SK-N-SH (cell line): ENCODE data around the gene TMPRSS5. TPM values are rescaled to one million over a fixed set of nuclear protein-coding genes. Genes with fewer than 3 reads are reported as not detected.

Experiments used
- CTCF ChIA-PET: fragments of 300-600, 350-600 bp; formaldehyde crosslinking; extraction: SDS; loops from one replicate; lab custom pipeline; 2021; lab: Yijun Ruan, JAX
- POLR2A ChIA-PET: fragments of 350-600 bp; sonication (Branson Sonifier 250); formaldehyde crosslinking; extraction: SDS; loops from one replicate; lab custom pipeline; 2020; ENCODE audit warnings: antibody characterized with exemption, inconsistent platforms; lab: Yijun Ruan, JAX
- DNase-seq: peaks from one replicate; pipeline ENCODE4 v3.0.0; 2012
- H2AFZ ChIP-seq: fragments of 200-600 bp; sonication (generic); 2 replicates; pipeline ENCODE4 v1.8.1; 2016; ENCODE audit warnings: antibody characterized with exemption, mild to moderate bottlenecking, low read depth
- H3F3A ChIP-seq: fragments of 200-600 bp; sonication (generic); replicated peaks from 2 replicates; pipeline ENCODE3; 2016; ENCODE audit warnings: antibody characterized with exemption, mild to moderate bottlenecking; ENCODE audit not compliant: insufficient read depth
- H3K27ac ChIP-seq, 2 experiments: fragments of 200-500 bp in 1 of 2; fragments of 200-600 bp in 1 of 2; sonication (Bioruptor generic) in 1 of 2; sonication (generic), shearing (Covaris generic) in 1 of 2; 2 replicates each; pipeline versions ENCODE4 v1.5.1 to v1.6.1; 2014 to 2016; ENCODE audit warnings: low read depth in 2 of 2, inconsistent platforms in 1 of 2, low read length in 1 of 2, mild to moderate bottlenecking in 1 of 2, mixed read lengths in 1 of 2
- H3K27me3 ChIP-seq: fragments of 200-600 bp; sonication (generic), shearing (Covaris generic); 2 replicates; pipeline ENCODE4 v1.6.1; 2016; ENCODE audit warnings: mixed run types; ENCODE audit not compliant: insufficient read depth
- H3K36me3 ChIP-seq, 2 experiments: fragments of 200-500 bp in 1 of 2; fragments of 200-600 bp in 1 of 2; sonication (Bioruptor generic) in 1 of 2; sonication (generic) in 1 of 2; replicated peaks in 1 of 2; 2 replicates each; pipeline versions ENCODE3 to v1.5.1; 2014 to 2016; ENCODE audit warnings: low read length in 1 of 2, mild to moderate bottlenecking in 1 of 2; ENCODE audit not compliant: insufficient read depth in 2 of 2, control insufficient read depth in 1 of 2
- H3K4me1 ChIP-seq, 2 experiments: fragments of 200-500 bp in 1 of 2; fragments of 200-600 bp in 1 of 2; sonication (Bioruptor generic) in 1 of 2; sonication (generic), shearing (Covaris generic) in 1 of 2; 2 replicates each; pipeline versions ENCODE4 v1.5.1 to v1.6.1; 2014 to 2016; ENCODE audit warnings: low read depth in 1 of 2, low read length in 1 of 2, mixed run types in 1 of 2; ENCODE audit not compliant: insufficient read depth in 2 of 2, control insufficient read depth in 1 of 2
- H3K4me2 ChIP-seq: fragments of 200-600 bp; sonication (generic), shearing (Covaris generic); 2 replicates; pipeline ENCODE4 v1.6.1; 2017; ENCODE audit warnings: mixed run types
- H3K4me3 ChIP-seq, 2 experiments: fragments of 200-500 bp in 1 of 2; fragments of 200-600 bp in 1 of 2; sonication (Bioruptor generic) in 1 of 2; sonication (generic), shearing (Covaris generic) in 1 of 2; 2 replicates each; pipeline versions ENCODE4 v1.5.1 to v1.8.1; 2014 to 2016; ENCODE audit warnings: low read depth in 2 of 2, inconsistent platforms in 1 of 2, low read length in 1 of 2, mild to moderate bottlenecking in 1 of 2, mixed read lengths in 1 of 2, moderate library complexity in 1 of 2
- H3K79me2 ChIP-seq: fragments of 200-600 bp; sonication (generic); 2 replicates; pipeline ENCODE4 v1.8.1; 2017; ENCODE audit warnings: mild to moderate bottlenecking; ENCODE audit not compliant: insufficient read depth
- H3K9ac ChIP-seq: fragments of 200-600 bp; sonication (generic); 2 replicates; pipeline ENCODE4 v1.6.1; 2017; ENCODE audit warnings: mixed run types
- H3K9me2 ChIP-seq: fragments of 200-600 bp; sonication (generic); 2 replicates; pipeline ENCODE4 v1.6.1; 2017; ENCODE audit warnings: mixed run types
- H3K9me3 ChIP-seq: fragments of 200-600 bp; sonication (generic); 2 replicates; pipeline ENCODE4 v1.6.1; 2017; ENCODE audit warnings: mixed run types, mild to moderate bottlenecking, moderate library complexity
- H4K20me1 ChIP-seq: fragments of 200-600 bp; sonication (generic); 2 replicates; pipeline ENCODE4 v1.6.1; 2017; ENCODE audit warnings: mild to moderate bottlenecking, mixed run types; ENCODE audit not compliant: insufficient read depth
- ELF1 ChIP-seq: IDR thresholded peaks from 2 replicates; pipeline ENCODE4 v1.4.0; 2012
- FOSL2 ChIP-seq: IDR thresholded peaks from 2 replicates; pipeline ENCODE4 v1.4.0; 2012; ENCODE audit warnings: low read depth, mild to moderate bottlenecking, moderate library complexity, borderline replicate concordance
- FOXJ3 ChIP-seq: sonication (generic); formaldehyde crosslinking; IDR thresholded peaks from 2 replicates; pipeline ENCODE4 v1.5.1; 2020; ENCODE audit warnings: mild to moderate bottlenecking, missing genetic modification reagents
- FOXM1 ChIP-seq: IDR thresholded peaks from 2 replicates; pipeline ENCODE4 v1.4.0; 2012; ENCODE audit warnings: low read depth, mild to moderate bottlenecking
- JUND ChIP-seq: IDR thresholded peaks from 2 replicates; pipeline ENCODE4 v1.4.0; 2012
- MXI1 ChIP-seq: IDR thresholded peaks from 2 replicates; pipeline ENCODE4 v1.6.1; 2012; ENCODE audit warnings: mild to moderate bottlenecking, low read depth, low read length, improper control_type of control experiment
- NFIC ChIP-seq: IDR thresholded peaks from 2 replicates; pipeline ENCODE4 v1.4.0; 2012; ENCODE audit warnings: borderline replicate concordance
- NRF1 ChIP-seq: IDR thresholded peaks from 2 replicates; pipeline ENCODE4 v1.6.1; 2012; ENCODE audit warnings: low read depth, mild to moderate bottlenecking, low read length
- POLR2AphosphoS5 ChIP-seq: IDR thresholded peaks from 2 replicates; pipeline ENCODE4 v1.6.1; 2012; ENCODE audit warnings: low read depth, low read length
- RCOR1 ChIP-seq: fragments of 150-350 bp; IDR thresholded peaks from 2 replicates; pipeline ENCODE4 v1.6.1; 2017; ENCODE audit warnings: antibody characterized with exemption, low read length
- TAF1 ChIP-seq: IDR thresholded peaks from 2 replicates; pipeline ENCODE4 v1.6.1; 2012; ENCODE audit warnings: low read depth, mild to moderate bottlenecking, low read length, moderate library complexity, borderline replicate concordance
- TEAD4 ChIP-seq: IDR thresholded peaks from 2 replicates; pipeline ENCODE4 v1.4.0; 2012; ENCODE audit warnings: mild to moderate bottlenecking, borderline replicate concordance; ENCODE audit not compliant: insufficient read depth
- YY1 ChIP-seq: IDR thresholded peaks from 2 replicates; pipeline ENCODE4 v1.4.0; 2012; ENCODE audit warnings: low read depth, mild to moderate bottlenecking
- WGBS: methylation state at CpG from one replicate; pipeline ENCODE4 v1.1.6; 2017; ENCODE audit warnings: low lambda C conversion rate; 5-methylcytosine and 5-hydroxymethylcytosine counted together
- polyA plus RNA-seq, 3 experiments: library from polyadenylated mRNA; depleted of rRNA; stranded (reverse); fragments of >200 nt; gene quantifications; 2 replicates each; pipeline ENCODE4 v1.2.3, GENCODE V29; 2012
- TF ChIP-seq, protein P1 (sequence below): IDR thresholded peaks from 2 replicates; pipeline ENCODE4; 2012
- TF ChIP-seq, protein P2 (sequence below): IDR thresholded peaks from 2 replicates; pipeline ENCODE4 v1.4.0; 2012; ENCODE audit warnings: low read depth, borderline replicate concordance
- TF ChIP-seq, protein P3 (sequence below): IDR thresholded peaks from 2 replicates; pipeline ENCODE4 v1.6.1; 2012; ENCODE audit warnings: mild to moderate bottlenecking, low read depth, low read length, moderate library complexity
- TF ChIP-seq, protein P4 (sequence below): IDR thresholded peaks from 2 replicates; pipeline ENCODE4 v1.4.0; 2012; ENCODE audit warnings: low read depth, borderline replicate concordance

The TMPRSS5 gene
- polyA plus RNA-seq, 1 of the 3 experiments (the other 2 are of a cell fraction) = 0.28 TPM

DNA sequence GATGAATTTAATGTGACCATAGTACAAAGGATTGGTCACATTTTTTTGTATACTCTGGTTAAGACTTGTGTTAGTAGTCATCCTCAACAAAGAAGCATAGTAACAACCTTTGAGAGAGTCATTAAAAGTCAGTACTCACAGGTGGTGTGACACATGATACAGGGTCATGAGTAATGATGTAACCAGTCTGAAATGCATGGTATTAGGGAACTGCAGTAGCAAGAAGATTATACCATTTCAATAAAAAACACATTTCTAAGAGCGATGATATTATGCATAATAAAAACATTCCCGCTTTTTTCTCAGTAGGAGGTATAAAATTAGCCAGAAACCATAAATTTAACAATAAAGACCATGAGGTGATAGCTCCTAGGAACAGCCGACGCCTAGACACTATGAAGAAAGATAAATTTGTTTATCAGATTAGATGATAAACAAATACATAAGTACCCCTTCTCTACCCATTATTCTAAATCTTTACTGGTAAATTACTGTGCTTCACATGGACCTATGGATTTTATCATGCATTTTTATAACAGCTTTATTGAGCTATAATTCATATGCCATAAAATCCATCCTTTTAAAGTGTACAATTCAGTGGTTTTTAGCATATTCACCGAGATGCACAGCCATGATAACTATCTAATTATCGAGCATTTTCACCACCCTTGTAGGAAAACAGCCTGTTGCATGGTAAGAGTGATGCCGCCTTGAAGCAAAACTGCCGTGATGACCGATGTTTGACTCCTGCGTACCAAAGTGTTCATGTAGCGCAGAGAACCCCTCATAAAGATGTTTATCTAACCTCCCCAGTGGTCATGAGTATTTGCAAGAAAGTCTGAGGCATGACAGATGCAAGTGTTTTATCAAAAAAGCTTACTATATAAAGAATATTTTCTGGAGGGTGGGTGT is 41.8 kb downstream of the TMPRSS5 start (continued):
- TF ChIP-seq FOXM1 (no peak), FOXJ3 (no peak), RCOR1 (no peak), TAF1 (no peak)
- TF ChIP-seq, protein P1, sequence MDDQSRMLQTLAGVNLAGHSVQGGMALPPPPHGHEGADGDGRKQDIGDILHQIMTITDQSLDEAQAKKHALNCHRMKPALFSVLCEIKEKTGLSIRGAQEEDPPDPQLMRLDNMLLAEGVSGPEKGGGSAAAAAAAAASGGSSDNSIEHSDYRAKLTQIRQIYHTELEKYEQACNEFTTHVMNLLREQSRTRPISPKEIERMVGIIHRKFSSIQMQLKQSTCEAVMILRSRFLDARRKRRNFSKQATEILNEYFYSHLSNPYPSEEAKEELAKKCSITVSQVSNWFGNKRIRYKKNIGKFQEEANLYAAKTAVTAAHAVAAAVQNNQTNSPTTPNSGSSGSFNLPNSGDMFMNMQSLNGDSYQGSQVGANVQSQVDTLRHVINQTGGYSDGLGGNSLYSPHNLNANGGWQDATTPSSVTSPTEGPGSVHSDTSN = no peak

DNA sequence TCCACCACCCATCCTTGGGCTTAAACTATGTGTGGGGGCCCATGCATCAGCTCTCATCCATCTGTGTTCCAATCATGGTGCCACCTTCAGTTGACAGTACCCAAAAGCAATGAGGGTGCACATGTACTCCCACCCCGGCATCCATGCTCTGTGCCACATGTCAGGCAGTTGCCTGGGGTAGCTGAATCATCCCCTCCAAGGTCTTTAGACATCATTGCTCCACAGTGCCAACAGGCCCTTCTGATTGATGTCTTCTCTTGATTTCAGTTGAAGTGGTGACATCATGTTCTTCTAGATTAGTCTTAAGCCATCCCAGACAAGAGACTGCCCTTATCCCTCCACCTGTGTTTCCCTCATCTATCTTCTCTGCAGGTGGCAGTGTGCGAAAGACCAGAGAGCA is 42.5 kb downstream of the TMPRSS5 start:
- ChIA-PET POLR2A (no interaction called here), CTCF (interaction anchor here (1.0 kb wide), 1 partner anchor 11 kb away, joined by 3 read pairs; no protein-coding TSS in a partner anchor)
- no peak overlapping the region for H2AFZ ChIP-seq
- no peaks in the 10 kb centered on the region for H3K36me3 ChIP-seq
- H4K20me1 ChIP-seq = no peaks in the 10 kb centered on the region
- no peaks in the 10 kb centered on the region; the same call in 1 of the 2 replicates for H3K9me3 ChIP-seq
- H3K27me3 ChIP-seq = no peaks in the 10 kb centered on the region
- no peak for TF ChIP-seq TEAD4
- TF ChIP-seq TAF1 = no peak
- TF ChIP-seq MXI1 = no peak
- no peak for TF ChIP-seq ELF1
- no peak for TF ChIP-seq JUND
- no peak for TF ChIP-seq YY1
- no peak for TF ChIP-seq POLR2AphosphoS5
- TF ChIP-seq, protein P2, sequence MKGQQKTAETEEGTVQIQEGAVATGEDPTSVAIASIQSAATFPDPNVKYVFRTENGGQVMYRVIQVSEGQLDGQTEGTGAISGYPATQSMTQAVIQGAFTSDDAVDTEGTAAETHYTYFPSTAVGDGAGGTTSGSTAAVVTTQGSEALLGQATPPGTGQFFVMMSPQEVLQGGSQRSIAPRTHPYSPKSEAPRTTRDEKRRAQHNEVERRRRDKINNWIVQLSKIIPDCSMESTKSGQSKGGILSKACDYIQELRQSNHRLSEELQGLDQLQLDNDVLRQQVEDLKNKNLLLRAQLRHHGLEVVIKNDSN = no peak
- TF ChIP-seq, protein P3, sequence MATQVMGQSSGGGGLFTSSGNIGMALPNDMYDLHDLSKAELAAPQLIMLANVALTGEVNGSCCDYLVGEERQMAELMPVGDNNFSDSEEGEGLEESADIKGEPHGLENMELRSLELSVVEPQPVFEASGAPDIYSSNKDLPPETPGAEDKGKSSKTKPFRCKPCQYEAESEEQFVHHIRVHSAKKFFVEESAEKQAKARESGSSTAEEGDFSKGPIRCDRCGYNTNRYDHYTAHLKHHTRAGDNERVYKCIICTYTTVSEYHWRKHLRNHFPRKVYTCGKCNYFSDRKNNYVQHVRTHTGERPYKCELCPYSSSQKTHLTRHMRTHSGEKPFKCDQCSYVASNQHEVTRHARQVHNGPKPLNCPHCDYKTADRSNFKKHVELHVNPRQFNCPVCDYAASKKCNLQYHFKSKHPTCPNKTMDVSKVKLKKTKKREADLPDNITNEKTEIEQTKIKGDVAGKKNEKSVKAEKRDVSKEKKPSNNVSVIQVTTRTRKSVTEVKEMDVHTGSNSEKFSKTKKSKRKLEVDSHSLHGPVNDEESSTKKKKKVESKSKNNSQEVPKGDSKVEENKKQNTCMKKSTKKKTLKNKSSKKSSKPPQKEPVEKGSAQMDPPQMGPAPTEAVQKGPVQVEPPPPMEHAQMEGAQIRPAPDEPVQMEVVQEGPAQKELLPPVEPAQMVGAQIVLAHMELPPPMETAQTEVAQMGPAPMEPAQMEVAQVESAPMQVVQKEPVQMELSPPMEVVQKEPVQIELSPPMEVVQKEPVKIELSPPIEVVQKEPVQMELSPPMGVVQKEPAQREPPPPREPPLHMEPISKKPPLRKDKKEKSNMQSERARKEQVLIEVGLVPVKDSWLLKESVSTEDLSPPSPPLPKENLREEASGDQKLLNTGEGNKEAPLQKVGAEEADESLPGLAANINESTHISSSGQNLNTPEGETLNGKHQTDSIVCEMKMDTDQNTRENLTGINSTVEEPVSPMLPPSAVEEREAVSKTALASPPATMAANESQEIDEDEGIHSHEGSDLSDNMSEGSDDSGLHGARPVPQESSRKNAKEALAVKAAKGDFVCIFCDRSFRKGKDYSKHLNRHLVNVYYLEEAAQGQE = no peak
- no peak for TF ChIP-seq FOSL2
- TF ChIP-seq, protein P4, sequence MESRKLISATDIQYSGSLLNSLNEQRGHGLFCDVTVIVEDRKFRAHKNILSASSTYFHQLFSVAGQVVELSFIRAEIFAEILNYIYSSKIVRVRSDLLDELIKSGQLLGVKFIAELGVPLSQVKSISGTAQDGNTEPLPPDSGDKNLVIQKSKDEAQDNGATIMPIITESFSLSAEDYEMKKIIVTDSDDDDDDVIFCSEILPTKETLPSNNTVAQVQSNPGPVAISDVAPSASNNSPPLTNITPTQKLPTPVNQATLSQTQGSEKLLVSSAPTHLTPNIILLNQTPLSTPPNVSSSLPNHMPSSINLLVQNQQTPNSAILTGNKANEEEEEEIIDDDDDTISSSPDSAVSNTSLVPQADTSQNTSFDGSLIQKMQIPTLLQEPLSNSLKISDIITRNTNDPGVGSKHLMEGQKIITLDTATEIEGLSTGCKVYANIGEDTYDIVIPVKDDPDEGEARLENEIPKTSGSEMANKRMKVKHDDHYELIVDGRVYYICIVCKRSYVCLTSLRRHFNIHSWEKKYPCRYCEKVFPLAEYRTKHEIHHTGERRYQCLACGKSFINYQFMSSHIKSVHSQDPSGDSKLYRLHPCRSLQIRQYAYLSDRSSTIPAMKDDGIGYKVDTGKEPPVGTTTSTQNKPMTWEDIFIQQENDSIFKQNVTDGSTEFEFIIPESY = no peak
- TF ChIP-seq NFIC = no peak
- TF ChIP-seq NRF1 = no peak
- TF ChIP-seq, all 33 proteins: peak for 0
- Histone ChIP-seq H3K79me2 (no peaks in the 10 kb centered on the region), H3K9me2 (no peaks in the 10 kb centered on the region), H3K4me3 (no peak overlapping the region), H3F3A (no peaks in the 10 kb centered on the region), H3K27ac (no peak overlapping the region), H3K9ac (no peak overlapping the region), H3K4me2 (no peak overlapping the region), H3K4me1 (no peaks in the 10 kb centered on the region)
- WGBS = 42% methylated on average over 2 of the region's 2 CpGs
- no peak for DNase-seq
